Liver (tissue), 9 donors: Measurements from ENCODE around the gene GOSR2. TPM values are rescaled to one million over a fixed set of nuclear protein-coding genes. Genes with fewer than 3 reads are reported as not detected.

Experiments used
- DNase-seq: peaks from one replicate; pipeline ENCODE4 v3.0.0-alpha.2; 2017; ENCODE audit warnings: low spot score
- H3K27ac ChIP-seq, 2 donors: one replicate each; pipeline ENCODE4 v1.7.0; 2013; ENCODE audit warnings: inconsistent platforms in 2 of 2, low read length in 2 of 2, control low read depth in 1 of 2, low read depth in 1 of 2, mild to moderate bottlenecking in 1 of 2
- H3K27me3 ChIP-seq, 4 donors: one replicate each; pipeline versions ENCODE4 v1.6.1 to v1.7.0; 2013; ENCODE audit warnings: low read length in 3 of 4, inconsistent platforms in 1 of 4, mild to moderate bottlenecking in 1 of 4, moderate library complexity in 1 of 4; ENCODE audit not compliant: control insufficient read depth in 4 of 4, insufficient read depth in 4 of 4
- H3K36me3 ChIP-seq, 4 donors: one replicate each; pipeline versions ENCODE4 v1.6.1 to v1.7.0; 2013; ENCODE audit warnings: low read length in 3 of 4, mild to moderate bottlenecking in 3 of 4, low read depth in 1 of 4, moderate library complexity in 1 of 4; ENCODE audit not compliant: control insufficient read depth in 4 of 4, insufficient read depth in 3 of 4
- H3K4me1 ChIP-seq, 4 donors: one replicate each; pipeline versions ENCODE4 v1.6.1 to v1.7.0; 2013; ENCODE audit warnings: low read length in 3 of 4, mild to moderate bottlenecking in 3 of 4, moderate library complexity in 1 of 4; ENCODE audit not compliant: control insufficient read depth in 4 of 4, insufficient read depth in 4 of 4
- H3K4me3 ChIP-seq, 3 donors: one replicate each; pipeline versions ENCODE4 v1.6.1 to v1.7.0; 2013; ENCODE audit warnings: low read length in 3 of 3, control low read depth in 1 of 3, low read depth in 1 of 3, mild to moderate bottlenecking in 1 of 3
- H3K9ac ChIP-seq, 2 donors: one replicate each; pipeline ENCODE4 v1.7.0; 2013; ENCODE audit warnings: low read length in 2 of 2, mild to moderate bottlenecking in 2 of 2, moderate library complexity in 2 of 2, control low read depth in 1 of 2, low read depth in 1 of 2
- H3K9me3 ChIP-seq, 4 donors: one replicate each; pipeline versions ENCODE4 v1.6.1 to v1.7.0; 2013; ENCODE audit warnings: low read length in 3 of 4; ENCODE audit not compliant: control insufficient read depth in 4 of 4
- CTCF ChIP-seq: fragments of 150-350 bp; IDR thresholded peaks from 2 replicates; pipeline ENCODE4 v1.5.1; 2017; ENCODE audit warnings: improper control_type of control experiment, low read depth, low read length; ENCODE audit not compliant: missing input control
- EGR1 ChIP-seq, 2 donors: IDR thresholded peaks; 2 replicates each; pipeline ENCODE4 v1.6.1; 2016 to 2018; ENCODE audit warnings: antibody characterized with exemption in 2 of 2, low read depth in 2 of 2
- FOXA1 ChIP-seq: IDR thresholded peaks from 2 replicates; pipeline ENCODE4 v1.6.1; 2016; ENCODE audit warnings: antibody characterized with exemption
- FOXA2 ChIP-seq: IDR thresholded peaks from 2 replicates; pipeline ENCODE4 v1.6.1; 2016; ENCODE audit warnings: antibody characterized with exemption
- GABPA ChIP-seq, 2 donors: IDR thresholded peaks in 1 of 2; conservative IDR thresholded peaks in 1 of 2; 2 replicates each; pipeline ENCODE4 v1.6.1; 2016; ENCODE audit warnings: antibody characterized with exemption in 2 of 2, mild to moderate bottlenecking in 1 of 2, moderate library complexity in 1 of 2
- HNF4A ChIP-seq, 2 donors: conservative IDR thresholded peaks; 2 replicates each; pipeline ENCODE4 v1.6.1; 2016; ENCODE audit warnings: antibody characterized with exemption in 2 of 2, mild to moderate bottlenecking in 2 of 2
- HNF4G ChIP-seq: IDR thresholded peaks from 2 replicates; pipeline ENCODE4 v1.6.1; 2016; ENCODE audit warnings: antibody characterized with exemption
- JUND ChIP-seq, 2 donors: IDR thresholded peaks; 2 replicates each; pipeline ENCODE4 v1.6.1; 2016; ENCODE audit warnings: antibody characterized with exemption in 2 of 2
- NR2F2 ChIP-seq: IDR thresholded peaks from 2 replicates; pipeline ENCODE4 v1.6.1; 2016; ENCODE audit warnings: antibody characterized with exemption
- RAD21 ChIP-seq, 2 donors: IDR thresholded peaks; 2 replicates each; pipeline ENCODE4 v1.6.1; 2016; ENCODE audit warnings: antibody characterized with exemption in 2 of 2, mild to moderate bottlenecking in 2 of 2
- REST ChIP-seq: IDR thresholded peaks from 2 replicates; pipeline ENCODE4 v1.6.1; 2016; ENCODE audit warnings: antibody characterized with exemption, mild to moderate bottlenecking
- RXRA ChIP-seq, 2 donors: IDR thresholded peaks; 2 replicates each; pipeline ENCODE4 v1.6.1; 2017 to 2018; ENCODE audit warnings: antibody characterized with exemption in 2 of 2, mild to moderate bottlenecking in 1 of 2
- SP1 ChIP-seq: IDR thresholded peaks from 2 replicates; pipeline ENCODE4 v1.6.1; 2018; ENCODE audit warnings: antibody characterized with exemption, mild to moderate bottlenecking
- TAF1 ChIP-seq: conservative IDR thresholded peaks from 2 replicates; pipeline ENCODE4 v1.6.1; 2016; ENCODE audit warnings: antibody characterized with exemption, mild to moderate bottlenecking
- YY1 ChIP-seq: IDR thresholded peaks from 2 replicates; pipeline ENCODE4 v1.6.1; 2016; ENCODE audit warnings: antibody characterized with exemption, mild to moderate bottlenecking
- WGBS: extraction: QIAGEN DNeasy Blood & Tissue Kit; methylation state at CpG from one replicate; pipeline ENCODE4 v1.1.7; 2013; 5-methylcytosine and 5-hydroxymethylcytosine counted together
- polyA plus RNA-seq, 2 donors: library from polyadenylated mRNA; stranded (reverse) in 1 of 2; unstranded in 1 of 2; fragments of 200-250 nt in 1 of 2; fragments of >200 nt in 1 of 2; fragmentation: Nextera tagmentation in 1 of 2; extraction: Ambion mirVana in 1 of 2; gene quantifications; one replicate each; pipeline versions ENCODE4 v1.2.1 to v1.2.3, GENCODE V29; 2013 to 2015
- total RNA-seq, 2 donors: library from RNA; depleted of rRNA; stranded (reverse); fragments of >200 nt; gene quantifications; one replicate each; pipeline ENCODE4 v1.2.3, GENCODE V29; 2014
- TF ChIP-seq, protein P1 (sequence below): IDR thresholded peaks from 2 replicates; pipeline ENCODE4 v1.6.1; 2016; ENCODE audit warnings: antibody characterized with exemption
- TF ChIP-seq, protein P2 (sequence below): IDR thresholded peaks from 2 replicates; pipeline ENCODE4 v1.6.1; 2016; ENCODE audit warnings: antibody characterized with exemption
- donor health status: healthy.
- donor health status: healthy.
- donor health status: healthy.
- donor health status: healthy.
- donor health status: healthy.

GOSR2 gene
- total and polyA plus RNA-seq, 4 donors, result 19.9 to 43.8 (median 21.0) TPM

GRCh38 chr17:46968896-46969295 is 45.9 kb downstream of the GOSR2 start:
- Histone ChIP-seq H3K4me3 (no peak overlapping the region), H3K9ac (no peak overlapping the region), H3K27me3 (no peaks in the 10 kb centered on the region), H3K9me3 (no peaks in the 10 kb centered on the region), H3K27ac (no peak overlapping the region), H3K36me3 (no peaks in the 10 kb centered on the region), H3K4me1 (peaks cover 0 to 5% (median 4%) of the 10 kb centered on the region in 4 donors)
- no peak for DNase-seq
- 98% methylated on average over 8 of the region's 8 CpGs for WGBS
- TF ChIP-seq HNF4A (conservative IDR thresholded peaks at IDR 0.05) (no peak), HNF4G (no peak), TAF1 (no peak), JUND (IDR thresholded peaks at IDR 0.05) (no peak), RAD21 (IDR thresholded peaks at IDR 0.05) (no peak), FOXA2 (no peak), EGR1 (IDR thresholded peaks at IDR 0.05; ENCODE audit: low read depth in 2 of 2) (no peak), REST (no peak), CTCF (no peak), SP1 (no peak), NR2F2 (no peak), YY1 (no peak), FOXA1 (no peak), RXRA (IDR thresholded peaks at IDR 0.05) (no peak), GABPA (IDR thresholded peaks at IDR 0.05 in 1 of 2, conservative IDR thresholded peaks at IDR 0.05 in 1 of 2) (no peak)
- TF ChIP-seq, protein P1, sequence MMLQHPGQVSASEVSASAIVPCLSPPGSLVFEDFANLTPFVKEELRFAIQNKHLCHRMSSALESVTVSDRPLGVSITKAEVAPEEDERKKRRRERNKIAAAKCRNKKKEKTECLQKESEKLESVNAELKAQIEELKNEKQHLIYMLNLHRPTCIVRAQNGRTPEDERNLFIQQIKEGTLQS, result no peak
- TF ChIP-seq, protein P2, sequence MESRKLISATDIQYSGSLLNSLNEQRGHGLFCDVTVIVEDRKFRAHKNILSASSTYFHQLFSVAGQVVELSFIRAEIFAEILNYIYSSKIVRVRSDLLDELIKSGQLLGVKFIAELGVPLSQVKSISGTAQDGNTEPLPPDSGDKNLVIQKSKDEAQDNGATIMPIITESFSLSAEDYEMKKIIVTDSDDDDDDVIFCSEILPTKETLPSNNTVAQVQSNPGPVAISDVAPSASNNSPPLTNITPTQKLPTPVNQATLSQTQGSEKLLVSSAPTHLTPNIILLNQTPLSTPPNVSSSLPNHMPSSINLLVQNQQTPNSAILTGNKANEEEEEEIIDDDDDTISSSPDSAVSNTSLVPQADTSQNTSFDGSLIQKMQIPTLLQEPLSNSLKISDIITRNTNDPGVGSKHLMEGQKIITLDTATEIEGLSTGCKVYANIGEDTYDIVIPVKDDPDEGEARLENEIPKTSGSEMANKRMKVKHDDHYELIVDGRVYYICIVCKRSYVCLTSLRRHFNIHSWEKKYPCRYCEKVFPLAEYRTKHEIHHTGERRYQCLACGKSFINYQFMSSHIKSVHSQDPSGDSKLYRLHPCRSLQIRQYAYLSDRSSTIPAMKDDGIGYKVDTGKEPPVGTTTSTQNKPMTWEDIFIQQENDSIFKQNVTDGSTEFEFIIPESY, result no peak

DNA sequence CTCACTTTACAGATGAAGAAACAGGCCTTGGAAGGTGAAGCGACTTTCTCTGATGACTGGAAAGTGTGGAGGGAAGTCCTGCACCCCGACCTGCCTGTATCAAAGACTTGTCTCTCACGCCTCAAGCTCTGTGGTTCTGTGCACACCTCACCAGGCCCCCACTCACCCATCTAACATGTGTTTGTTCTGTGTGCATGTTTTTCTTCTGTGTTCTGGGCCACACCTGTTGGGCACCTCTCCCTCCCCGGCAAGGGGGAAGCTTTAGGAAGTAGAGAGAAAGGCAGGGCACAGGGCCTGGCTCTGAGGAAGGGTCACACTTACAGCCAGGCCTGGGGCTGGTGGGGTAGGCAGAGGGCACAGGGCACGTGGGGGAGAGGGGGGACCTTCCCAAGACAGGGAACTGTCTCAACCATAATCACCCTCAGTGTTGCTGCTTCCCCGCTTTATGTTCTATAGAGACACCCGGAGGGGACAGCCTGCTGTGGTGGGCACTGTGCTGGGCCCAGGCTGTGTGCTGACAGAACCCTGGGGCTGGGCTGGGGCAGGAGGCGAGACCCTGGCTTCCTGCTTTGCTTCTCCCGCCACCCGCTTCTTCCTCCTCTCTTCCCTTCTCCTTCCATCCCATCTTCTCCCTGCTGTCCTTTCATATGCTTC is 48.8 kb downstream of the GOSR2 start:
- TF ChIP-seq, protein P1, result no peak
- TF ChIP-seq TAF1 (no peak), EGR1 (IDR thresholded peaks at IDR 0.05; ENCODE audit: low read depth in 2 of 2) (no peak), FOXA1 (no peak), HNF4A (conservative IDR thresholded peaks at IDR 0.05) (no peak), JUND (IDR thresholded peaks at IDR 0.05) (no peak), NR2F2 (no peak), FOXA2 (no peak), RAD21 (IDR thresholded peaks at IDR 0.05) (no peak), HNF4G (no peak), RXRA (IDR thresholded peaks at IDR 0.05) (no peak), YY1 (no peak), CTCF (no peak), SP1 (no peak)
- WGBS, result 83% methylated on average over 10 of the region's 10 CpGs
- Histone ChIP-seq H3K9me3 (no peaks in the 10 kb centered on the region), H3K27ac (no peak overlapping the region), H3K4me1 (peaks cover 0 to 5% (median 4%) of the 10 kb centered on the region in 4 donors), H3K36me3 (no peaks in the 10 kb centered on the region), H3K9ac (no peak overlapping the region), H3K27me3 (no peaks in the 10 kb centered on the region), H3K4me3 (no peak overlapping the region)
- DNase-seq, result no peak
